Bone marrow (tissue), 2 donors: ENCODE data around the gene FYN.
"Not testable (repeated sequence)": the region's sequence is repeated elsewhere in the genome, so short reads cannot be mapped to it uniquely, and the experiment has no call there.

Experiments
- DNase-seq, 2 donors: peaks; one replicate each; lab custom pipeline; 2025; lab: John Stamatoyannopoulos, UW

The FYN gene

DNA sequence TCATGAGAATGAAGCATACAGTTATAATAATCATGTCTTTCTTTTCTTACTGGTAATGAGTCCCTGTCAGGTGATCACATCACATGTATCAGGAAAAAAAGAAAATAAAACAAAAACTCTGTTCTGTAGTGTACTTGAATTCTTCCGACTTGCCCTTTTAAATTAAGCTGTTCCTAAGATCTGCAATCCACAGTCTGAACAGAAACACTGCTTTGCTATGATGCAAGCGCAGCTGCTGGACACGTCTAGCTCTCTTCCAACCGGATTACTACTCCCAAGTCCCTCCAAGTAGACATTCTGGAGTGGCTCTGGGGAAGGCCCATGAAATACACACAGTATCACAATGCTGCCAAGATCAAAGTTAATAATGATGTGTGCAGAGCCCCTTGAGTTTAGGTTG is 83.7 kb downstream of the FYN start:
- DNase-seq, result no peak

DNA sequence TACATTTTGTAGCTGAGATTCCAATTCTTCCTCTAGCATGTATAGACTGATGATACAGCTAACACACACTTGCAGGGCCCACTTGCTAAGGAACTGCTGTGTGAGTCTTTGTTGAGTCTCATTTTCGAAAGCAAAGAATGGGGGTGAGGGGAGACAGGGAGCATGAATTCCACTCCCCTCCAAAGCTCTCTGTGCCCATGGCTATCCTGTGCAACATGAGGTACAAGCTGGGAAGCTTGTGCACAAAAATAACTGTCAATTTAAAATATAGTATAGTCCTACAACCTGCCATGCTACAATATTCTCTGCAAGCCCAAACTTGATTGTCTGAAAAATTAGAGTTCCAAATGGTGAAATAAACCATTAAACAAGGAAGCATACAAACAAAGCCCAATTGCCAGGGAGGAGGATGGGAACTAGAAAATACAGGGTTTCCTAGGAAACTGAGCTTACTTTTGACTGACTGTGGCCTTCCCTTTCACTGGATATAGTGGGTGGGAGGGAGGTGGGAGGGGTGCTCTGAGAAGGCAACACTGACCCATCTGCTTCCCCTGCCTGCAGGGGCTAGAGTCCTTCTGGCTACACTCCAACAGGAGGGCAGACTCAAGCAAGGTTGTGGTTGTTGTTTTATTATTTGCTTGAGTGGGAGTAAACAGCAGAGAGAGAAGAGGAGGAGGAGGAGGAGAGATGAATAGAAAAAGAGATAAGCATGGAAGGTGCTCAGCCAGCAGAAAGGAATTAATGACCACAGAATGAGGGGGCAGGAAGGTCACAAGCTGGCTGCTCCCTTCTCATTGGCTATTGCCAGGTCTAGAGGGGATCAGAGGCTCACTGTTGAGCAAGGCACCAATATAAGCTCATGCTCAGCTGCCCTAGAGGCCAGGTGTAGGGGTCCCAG is 84.6 kb downstream of the FYN start:
- DNase-seq, result no peak

DNA sequence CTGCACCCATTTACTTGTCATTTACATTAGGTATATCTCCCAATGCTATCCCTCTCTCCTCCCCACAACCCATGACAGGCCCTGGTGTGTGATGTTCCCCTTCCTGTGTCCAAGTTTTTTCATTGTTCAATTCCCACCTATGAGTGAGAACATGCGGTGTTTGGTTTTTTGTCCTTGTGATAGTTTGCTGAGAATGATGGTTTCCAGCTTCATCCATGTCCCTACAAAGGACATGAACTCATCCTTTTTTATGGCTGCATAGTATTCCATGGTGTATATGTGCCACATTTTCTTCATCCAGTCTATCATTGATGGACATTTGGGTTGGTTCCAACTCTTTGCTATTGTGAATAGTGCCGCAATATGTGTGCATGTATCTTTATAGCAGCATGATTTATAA is 87.1 kb downstream of the FYN start:
- DNase-seq, result not testable (repeated sequence)

DNA sequence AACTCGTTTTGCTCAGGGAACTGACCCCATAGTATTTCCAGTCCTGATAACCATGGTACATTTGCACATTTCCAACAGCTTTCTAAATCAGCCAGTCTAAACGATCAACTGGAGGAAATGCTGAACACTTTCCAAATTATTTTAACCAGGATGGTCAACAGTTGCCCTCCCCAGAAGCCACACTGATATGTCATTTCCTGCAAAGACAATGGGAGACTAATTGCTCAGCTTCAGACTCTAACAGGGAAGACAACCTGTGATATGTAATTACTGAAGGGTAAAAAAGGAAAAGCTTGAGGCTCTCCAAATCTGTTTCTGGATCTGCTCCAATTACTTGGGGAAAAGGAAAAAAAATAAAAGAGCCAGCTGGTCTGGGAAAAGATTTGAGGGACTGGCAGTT is 88.8 kb downstream of the FYN start:
- DNase-seq, result no peak

DNA sequence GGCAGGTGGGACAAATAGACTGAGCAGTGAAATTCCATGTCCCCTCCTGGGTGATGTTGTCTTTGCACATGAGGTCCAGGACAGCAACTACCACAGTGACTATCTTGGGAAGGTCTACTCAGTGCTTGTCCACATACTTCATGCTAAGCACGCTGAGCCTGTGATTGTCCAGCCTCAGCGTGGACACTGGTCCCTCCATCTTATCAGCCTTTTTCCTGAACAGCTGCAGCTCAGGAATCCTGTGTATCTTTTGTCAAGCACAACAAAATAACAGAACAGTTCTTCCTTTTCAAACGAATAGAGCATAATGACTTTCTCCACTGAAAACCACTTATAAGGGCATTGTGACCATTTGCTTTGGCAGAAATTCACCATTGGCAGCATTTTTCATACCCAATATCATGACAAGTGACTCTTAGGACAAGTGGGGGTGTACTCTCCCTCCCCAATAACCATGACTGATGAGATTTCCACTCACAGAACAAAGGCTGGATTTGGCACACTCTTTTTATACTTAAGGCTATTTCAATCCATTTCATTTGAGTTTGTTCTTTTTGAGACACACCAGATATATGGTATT is 90.3 kb downstream of the FYN start:
- DNase-seq, result no peak

DNA sequence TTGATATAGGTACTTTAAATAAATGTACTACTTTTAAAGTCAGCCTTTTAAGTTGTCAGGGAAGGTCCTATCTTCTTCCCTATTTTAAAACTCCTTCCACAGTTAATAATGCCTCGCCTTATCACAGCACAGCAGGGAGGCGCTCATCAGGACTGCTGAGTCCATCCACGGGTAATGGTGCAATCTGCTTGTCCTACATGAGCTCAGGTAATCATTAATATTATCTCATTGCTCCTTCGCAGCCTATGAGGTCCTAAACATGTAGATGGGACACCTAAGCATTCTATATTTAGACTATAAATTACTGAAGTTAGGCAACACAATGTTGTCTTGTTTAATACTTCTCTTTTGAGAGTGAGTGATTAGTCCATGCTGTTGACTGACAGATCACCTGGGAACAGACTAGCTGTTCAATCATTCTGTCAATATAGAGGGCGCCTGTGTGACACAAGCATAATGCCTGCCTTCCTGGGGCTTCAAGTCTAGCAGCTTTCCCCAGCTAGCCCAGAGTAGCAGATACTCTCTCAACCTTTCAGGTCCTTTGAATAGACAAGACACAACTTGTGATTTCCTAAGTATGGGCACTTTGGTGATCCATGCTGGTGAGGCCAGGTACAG is 91.0 kb downstream of the FYN start:
- DNase-seq, result no peak

DNA sequence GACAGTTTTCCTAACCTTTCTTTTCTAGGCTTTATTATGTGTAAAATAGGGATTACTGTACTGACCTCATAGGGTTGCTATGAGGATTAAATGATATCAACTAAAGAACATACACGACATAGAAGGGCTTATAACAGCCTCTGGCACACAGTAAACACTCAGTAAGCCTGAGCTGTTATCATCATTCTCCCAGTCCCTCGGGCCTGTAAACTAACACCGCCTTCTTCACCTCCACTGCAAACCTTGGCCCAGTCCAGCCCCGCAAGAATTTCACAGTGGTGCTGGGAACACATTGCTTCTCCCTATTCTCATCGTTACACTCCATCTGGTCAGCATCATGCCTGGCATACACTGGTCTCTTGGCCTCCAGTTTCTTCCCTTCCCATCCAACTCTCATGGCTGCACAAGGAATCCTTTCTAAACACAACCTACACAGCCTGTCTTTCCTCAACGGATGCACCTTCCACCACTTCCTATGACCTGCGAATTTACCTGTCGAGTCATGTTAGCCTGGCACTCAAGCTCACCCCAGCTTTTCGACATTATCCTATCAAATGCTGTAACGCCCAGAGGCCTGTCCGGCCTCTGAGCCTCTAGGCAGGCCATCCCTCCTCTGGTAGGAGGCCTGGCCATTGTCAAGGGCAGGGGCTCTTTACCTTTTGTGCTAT is 92.1 kb downstream of the FYN start:
- DNase-seq, result no peak

DNA sequence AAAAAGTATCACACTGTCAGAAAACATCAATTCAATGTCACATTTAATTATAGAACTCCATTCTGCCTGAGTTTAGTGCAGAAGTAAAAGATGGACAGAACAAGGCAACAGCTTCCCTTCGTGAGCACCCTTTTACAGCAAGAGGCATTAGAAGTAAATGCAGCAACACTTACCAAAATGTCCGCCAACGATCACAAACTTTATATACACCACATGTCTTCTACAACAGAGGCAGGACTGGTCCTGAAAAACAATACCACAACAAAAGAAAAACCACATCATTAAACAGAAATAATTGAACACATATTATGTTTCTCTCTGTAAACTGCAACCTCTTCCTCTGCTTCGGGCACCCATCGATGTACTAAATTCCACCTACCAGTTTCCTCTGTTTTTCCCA is 92.9 kb downstream of the FYN start:
- no peak for DNase-seq

DNA sequence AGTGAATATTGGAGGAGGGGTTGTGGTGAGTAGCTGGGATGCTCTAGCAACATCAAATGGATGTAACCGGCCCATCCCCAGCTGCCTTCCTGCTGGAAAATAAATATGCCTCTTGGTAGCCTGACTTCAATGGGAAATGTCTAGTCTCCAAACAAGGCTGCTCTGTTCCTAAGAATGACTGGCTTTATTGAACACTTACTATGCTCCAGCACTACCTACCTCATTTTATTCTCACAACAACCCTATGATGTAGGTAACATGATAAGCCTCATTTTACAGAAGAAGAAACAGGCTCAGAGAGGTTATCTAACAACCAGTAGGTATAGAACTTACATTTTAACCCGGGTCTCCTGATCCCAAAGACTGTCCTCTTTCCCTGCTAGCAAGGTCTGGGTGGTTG is 93.6 kb downstream of the FYN start:
- DNase-seq, result no peak

DNA sequence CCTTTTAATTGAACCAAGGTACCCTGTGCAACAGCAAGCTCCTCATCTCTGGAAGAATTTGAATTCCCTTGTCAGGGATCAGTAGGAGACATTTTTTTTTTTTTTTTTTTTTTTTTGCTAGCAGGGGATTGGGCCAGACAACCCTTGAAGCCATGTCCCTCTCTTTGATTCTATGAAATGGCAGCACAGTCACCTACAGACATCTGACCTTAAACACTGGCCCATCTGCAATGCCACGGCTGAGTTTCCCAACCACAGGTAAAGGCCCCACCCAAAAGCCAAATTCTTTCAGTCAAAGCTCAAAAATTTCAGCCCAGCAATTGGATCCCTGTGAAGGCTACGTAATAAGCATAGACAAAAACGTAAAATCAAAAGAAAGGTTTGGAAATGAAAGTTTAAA is 94.2 kb downstream of the FYN start:
- no peak for DNase-seq

DNA sequence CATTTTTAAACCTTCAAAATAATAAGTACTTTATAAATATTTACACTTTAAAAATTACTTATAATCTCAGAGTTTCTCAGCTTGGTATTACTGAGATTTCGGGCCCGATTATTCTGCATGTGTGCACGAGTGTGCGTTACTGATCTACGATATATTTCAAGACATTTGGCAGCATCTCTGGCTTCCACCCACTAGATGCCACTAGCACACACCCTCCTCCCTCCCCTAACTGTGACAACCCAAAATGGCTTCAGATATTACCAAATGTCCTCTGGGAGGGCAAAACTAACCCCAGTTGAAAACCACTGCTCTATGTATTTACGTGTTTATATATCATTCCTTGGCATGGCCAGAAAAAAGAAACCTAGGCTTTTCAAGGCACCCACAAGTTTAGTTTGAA is 95.9 kb downstream of the FYN start:
- DNase-seq, result no peak

DNA sequence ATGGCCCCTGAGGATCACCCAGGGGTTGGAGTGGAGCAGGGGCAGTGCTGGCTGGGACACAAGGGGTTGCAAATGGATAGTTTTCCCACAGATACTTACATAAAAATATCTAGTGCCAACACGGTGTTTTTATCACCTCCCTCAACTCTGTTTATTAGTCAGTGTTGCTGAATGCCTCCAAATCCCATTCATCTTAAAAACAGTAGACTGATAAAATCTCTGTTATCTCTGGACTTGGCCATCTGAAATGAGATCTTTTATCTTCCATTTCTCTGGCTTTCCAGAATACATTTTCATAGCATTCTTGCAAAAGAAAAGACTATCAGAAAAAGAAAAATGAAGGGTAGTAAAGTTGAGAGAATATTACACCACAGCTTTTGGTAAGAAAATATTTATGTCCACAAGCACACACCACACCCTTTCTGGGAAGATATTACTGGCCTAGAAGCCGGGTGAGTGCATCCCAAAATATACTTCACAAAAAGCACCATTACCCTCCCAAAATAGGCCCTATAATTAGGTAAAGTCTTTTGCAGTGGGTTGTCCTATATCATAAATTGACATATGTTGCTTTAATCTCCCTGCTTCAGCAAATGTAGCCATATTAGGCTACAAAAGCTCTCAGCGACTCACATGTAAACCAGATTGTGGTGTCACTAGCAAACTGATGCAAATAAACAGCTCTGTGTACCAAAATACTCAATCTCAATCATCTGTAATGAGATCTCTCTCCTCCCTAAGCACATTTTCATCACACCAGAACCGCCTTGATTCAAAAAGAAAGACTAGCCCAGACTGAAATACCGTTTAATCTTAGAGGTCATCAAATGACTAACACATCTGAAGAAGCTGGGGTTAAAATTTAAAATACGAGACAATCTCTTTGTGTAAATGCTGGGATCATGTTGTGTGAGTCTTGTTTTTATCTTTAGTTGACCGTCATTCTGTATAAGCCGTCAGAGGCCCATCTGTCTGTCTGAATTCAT is 96.7 kb downstream of the FYN start:
- no peak for DNase-seq

DNA sequence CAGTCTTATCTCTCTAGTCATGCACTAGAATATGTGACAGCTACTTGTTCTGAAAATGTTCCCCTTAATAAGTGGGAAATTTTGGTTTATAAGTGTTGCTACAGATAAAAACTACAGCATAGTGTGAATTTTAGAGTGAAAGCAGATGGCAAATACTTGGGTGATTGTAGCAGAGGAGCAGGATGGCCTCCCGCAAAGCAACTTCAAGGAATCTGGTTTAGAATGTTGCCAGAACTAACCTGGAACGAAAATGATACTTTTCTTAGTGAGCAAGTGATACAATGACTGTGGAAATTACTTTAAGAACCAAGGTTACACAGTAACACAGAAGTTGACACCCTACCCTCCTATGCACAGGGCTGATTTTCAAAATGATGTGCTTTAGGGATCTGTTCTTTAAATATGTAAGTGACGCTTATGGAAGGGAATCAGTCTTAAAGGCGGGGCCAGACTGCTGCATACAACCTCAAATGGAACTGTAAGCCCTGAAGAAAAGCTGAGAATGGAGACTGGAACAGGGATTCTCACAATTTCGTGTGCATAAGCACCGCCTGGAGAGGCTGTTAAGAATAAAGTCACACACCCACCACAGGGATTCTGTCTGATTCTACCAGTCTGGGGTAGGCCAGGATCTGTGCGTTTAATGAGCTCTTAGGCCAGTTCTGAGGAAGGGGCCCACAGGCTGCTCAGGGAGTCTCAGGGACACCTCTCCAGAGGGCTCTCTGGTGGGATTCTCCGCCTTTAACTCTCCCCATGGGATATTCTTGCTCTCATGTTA is 97.9 kb downstream of the FYN start:
- no peak for DNase-seq

DNA sequence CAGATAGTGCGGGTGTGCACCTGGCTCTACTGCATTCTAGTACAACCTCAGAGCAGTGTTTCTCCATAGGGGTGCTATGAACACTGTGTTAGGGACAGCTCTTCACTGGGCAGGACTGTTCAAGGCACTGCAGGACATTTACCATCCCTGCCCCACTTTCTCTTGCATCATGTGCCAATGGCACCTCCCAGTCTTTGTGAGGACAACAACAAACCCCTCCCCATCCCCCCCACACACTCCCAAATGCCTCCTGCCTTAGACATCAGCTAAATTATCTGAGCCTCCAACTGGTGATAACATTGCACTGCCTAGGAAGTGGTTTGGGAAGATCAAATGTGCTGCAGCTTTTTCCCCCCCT is 98.9 kb downstream of the FYN start:
- DNase-seq, result no peak

DNA sequence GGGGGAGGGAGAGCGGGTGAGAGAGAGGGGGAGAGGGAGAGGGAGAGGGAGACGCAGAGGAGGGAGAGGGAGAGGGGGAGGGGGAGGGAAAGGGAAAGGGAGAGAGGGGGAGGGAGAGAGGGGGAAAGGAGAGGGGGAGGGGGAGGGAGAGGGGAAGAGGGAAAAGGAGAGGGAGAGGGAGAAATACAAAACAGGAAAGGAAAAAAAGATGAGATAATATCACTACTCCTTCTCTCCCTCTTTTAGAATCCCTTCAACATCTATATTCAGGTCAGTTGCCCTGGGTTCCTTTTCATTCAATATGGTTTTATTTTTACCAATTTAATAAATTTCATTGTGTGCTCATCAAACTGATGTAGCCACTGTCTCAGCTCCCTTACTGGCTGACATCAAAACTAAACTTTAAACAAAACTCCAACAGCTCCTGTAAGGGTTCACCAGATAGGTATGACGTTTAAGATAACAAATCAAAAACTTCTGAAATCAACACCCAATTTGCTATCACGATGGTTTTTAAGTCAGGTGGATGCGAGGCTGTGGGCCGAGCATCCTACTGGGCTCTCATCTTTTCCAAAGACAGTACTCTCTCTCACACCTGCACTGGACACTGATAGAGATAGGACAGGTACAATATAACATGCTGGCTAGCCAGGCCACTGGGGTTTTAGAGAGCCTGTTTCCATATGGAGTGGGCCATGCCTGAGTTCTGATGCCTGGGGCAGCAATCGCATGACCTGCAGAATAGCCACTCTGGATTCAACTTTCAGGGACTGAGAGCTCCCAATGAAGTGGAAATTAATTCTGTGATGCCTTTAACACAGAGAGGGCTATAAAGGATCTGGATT is 99.5 kb downstream of the FYN start:
- DNase-seq, result no peak

DNA sequence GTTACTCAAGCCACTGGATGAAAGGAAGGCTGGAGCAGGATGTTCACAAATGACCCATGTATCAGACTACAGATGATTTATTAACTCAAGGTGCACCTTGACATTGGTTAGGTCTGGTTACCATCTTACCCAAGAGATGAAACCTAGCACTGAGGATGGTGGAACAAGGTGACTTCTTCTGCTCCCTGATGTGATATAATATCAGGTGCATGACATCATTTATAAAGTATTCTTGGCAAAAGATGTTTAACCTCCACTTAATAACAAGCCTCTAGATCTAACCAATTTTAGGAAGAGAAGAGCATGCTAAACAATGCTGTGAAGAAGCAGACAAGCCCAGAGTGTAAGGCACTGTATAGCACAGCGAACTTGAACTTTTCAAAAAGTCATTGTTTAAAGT is 100.9 kb downstream of the FYN start:
- no peak for DNase-seq

DNA sequence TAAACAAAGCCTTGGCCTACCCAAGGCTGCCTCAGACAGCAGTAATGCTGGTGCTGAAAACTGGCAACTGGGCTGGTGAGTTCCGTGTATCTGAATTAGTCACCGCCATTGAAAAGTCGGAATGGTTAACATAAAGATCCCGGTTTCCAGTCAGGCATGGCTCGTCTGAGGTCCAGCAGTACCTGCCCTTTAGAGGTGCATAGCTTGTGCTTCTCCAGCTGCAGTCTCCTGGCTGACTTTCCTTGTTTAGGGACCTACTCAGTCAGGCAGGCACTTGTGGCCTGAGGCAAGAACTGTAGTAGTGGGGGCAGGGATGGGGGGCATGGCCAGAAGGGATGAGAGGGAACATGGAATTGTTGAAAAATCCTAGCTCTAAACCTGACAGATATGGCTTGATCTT is 101.6 kb downstream of the FYN start:
- DNase-seq, result no peak

DNA sequence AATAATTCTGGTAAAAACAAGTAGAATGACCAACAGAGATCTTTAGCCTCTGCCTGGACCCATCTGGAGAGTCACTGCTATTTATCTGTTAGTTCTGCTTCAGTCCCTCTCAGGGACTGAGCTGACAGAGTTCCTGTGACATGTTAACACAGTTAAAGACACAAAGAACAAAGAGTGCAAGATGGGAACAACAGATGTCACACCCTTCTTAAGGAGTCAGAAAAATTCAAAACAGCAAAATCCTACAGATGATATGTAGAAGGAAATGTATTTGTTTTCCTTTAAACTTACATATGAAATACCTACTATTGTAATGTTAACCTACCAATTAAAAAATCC is 102.2 kb downstream of the FYN start:
- no peak for DNase-seq

DNA sequence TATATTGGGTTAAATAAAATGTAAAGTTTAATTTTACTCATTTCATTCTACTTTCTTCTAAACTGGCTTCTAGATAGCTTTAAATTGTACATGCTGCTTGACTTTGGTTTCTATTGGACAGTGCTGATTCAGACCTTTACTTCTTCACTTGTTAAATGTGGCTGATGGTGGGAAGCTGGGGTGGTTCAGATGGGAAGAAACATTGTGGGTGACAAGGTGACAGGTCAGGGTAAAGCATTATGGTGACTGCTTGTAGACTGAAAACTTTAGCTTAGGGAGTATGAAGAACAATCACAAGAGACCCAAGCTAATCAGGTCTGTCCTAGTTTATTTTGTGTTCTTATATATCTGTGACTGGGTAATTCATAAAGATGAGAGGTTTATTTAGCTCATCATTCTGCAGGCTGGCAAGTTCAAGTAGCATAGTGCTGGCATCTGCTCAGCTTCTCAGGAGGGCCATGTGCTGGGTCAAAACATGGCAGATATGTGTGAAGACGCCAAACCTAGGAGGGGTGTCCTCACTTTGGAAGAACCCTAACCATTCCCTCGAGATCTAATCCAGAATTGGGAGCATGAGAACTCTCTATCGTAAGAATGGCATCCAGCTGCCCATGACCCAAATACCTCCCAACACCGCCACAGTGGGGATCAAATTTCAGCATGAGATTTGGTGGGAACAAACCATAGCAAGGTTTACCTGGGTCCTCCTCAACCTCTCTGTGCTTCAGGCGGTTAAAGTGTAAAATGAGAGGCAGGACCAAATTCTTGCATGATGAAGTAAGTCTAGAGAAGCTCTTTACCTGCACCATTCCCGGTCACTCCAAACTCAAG is 102.8 kb downstream of the FYN start:
- DNase-seq, result no peak
